ENCODE measurements around the gene PIK3C2G.

PIK3C2G gene

GRCh38 chr12:18340186-18340585 lies 78.9 kb downstream of the PIK3C2G start:
- DNase-seq (ENCODE audit: low read depth in 1 of 2, low spot score in 1 of 2) = no peak

- DNase-seq (ENCODE audit: low read depth in 1 of 2, low spot score in 1 of 2) = no peak
These were observed 79.5 kb downstream of the PIK3C2G start for GRCh38 chr12:18340786-18341185.

- no peak for DNase-seq (ENCODE audit: low read depth in 1 of 2, low spot score in 1 of 2)
These were observed 82.4 kb downstream of the PIK3C2G start for GRCh38 chr12:18343708-18344107.

- no peak for DNase-seq (ENCODE audit: low read depth in 1 of 2, low spot score in 1 of 2)
These were observed 83.9 kb downstream of the PIK3C2G start for GRCh38 chr12:18345021-18345735.

GRCh38 chr12:18352312-18352711 lies 91.0 kb downstream of the PIK3C2G start:
- DNase-seq (ENCODE audit: low read depth in 1 of 2, low spot score in 1 of 2) = no peak

GRCh38 chr12:18355429-18355828 lies 94.1 kb downstream of the PIK3C2G start:
- no peak for DNase-seq (ENCODE audit: low read depth in 1 of 2, low spot score in 1 of 2)

GRCh38 chr12:18358077-18358476 lies 96.8 kb downstream of the PIK3C2G start:
- no peak for DNase-seq (ENCODE audit: low read depth in 1 of 2, low spot score in 1 of 2)

- no peak for DNase-seq (ENCODE audit: low read depth in 1 of 2, low spot score in 1 of 2)
These were observed 97.6 kb downstream of the PIK3C2G start for GRCh38 chr12:18358930-18359329.

- DNase-seq (ENCODE audit: low read depth in 1 of 2, low spot score in 1 of 2) = no peak
These were observed 100.1 kb downstream of the PIK3C2G start for GRCh38 chr12:18361433-18361832.

- DNase-seq (ENCODE audit: low read depth in 1 of 2, low spot score in 1 of 2) = no peak
These were observed 102.0 kb downstream of the PIK3C2G start for GRCh38 chr12:18363321-18363720.

- DNase-seq (ENCODE audit: low read depth in 1 of 2, low spot score in 1 of 2) = no peak
These were observed 107.3 kb downstream of the PIK3C2G start for GRCh38 chr12:18368594-18368993.

- no peak for DNase-seq (ENCODE audit: low read depth in 1 of 2, low spot score in 1 of 2)
These were observed 111.9 kb downstream of the PIK3C2G start for GRCh38 chr12:18373181-18373580.

- no peak for DNase-seq (ENCODE audit: low read depth in 1 of 2, low spot score in 1 of 2)
These were observed 113.8 kb downstream of the PIK3C2G start for GRCh38 chr12:18375131-18375530.

- no peak for DNase-seq (ENCODE audit: low read depth in 1 of 2, low spot score in 1 of 2)
These were observed 114.3 kb downstream of the PIK3C2G start for GRCh38 chr12:18375583-18375982.

- DNase-seq (ENCODE audit: low read depth in 1 of 2, low spot score in 1 of 2) = no peak
These were observed 121.0 kb downstream of the PIK3C2G start for GRCh38 chr12:18382236-18382885.

- DNase-seq (ENCODE audit: low read depth in 1 of 2, low spot score in 1 of 2) = no peak
These were observed 121.9 kb downstream of the PIK3C2G start for GRCh38 chr12:18383203-18383602.

- DNase-seq (ENCODE audit: low read depth in 1 of 2, low spot score in 1 of 2) = no peak
These were observed 126.4 kb downstream of the PIK3C2G start for GRCh38 chr12:18387706-18388105.

- no peak for DNase-seq (ENCODE audit: low read depth in 1 of 2, low spot score in 1 of 2)
These were observed 128.5 kb downstream of the PIK3C2G start for GRCh38 chr12:18389820-18390219.

GRCh38 chr12:18391151-18391550 lies 129.8 kb downstream of the PIK3C2G start:
- DNase-seq (ENCODE audit: low read depth in 1 of 2, low spot score in 1 of 2) = no peak

GRCh38 chr12:18394742-18395141 lies 133.4 kb downstream of the PIK3C2G start:
- DNase-seq (ENCODE audit: low read depth in 1 of 2, low spot score in 1 of 2) = no peak

GRCh38 chr12:18400186-18400585 lies 138.9 kb downstream of the PIK3C2G start:
- DNase-seq (ENCODE audit: low read depth in 1 of 2, low spot score in 1 of 2) = no peak

GRCh38 chr12:18402872-18403611 lies 141.7 kb downstream of the PIK3C2G start:
- no peak for DNase-seq (ENCODE audit: low read depth in 1 of 2, low spot score in 1 of 2)

Data from activated T-helper 1 cell treated with anti-CD3 and anti-CD28 coated beads, Interleukin-2, amount 50 U/mL, for 16 hours (primary cell).